ENCODE data around the gene METTL24.
A peak's percentile ranks its signal among the peaks of the same experiment; 100 is the strongest.
"Not testable (repeated sequence)": the region's sequence is repeated elsewhere in the genome, so short reads cannot be mapped to it uniquely, and the experiment has no call there.

The METTL24 gene

DNA sequence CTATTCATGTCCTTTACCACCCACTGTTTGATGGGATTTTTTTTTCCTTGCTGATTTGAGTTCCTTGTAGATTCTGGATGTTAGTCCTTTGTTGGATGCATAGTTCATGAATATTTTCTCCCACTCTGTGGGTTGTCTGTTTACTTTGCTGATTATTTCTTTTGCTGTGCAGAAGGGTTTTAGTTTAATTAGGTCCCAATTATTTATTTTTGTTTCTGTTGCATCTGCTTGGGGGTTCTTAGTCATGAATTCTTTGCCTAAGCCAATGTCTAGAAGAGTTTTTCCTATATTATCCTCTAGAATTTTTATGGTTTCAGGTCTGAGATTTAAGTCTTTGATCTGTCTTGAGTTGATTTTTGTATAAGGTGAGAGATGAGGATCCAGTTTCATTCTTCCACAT is 85.4 kb downstream of the METTL24 start:
- H3K4ac ChIP-seq (ENCODE audit: low read depth, low read length); H3K18ac ChIP-seq (ENCODE audit: low read length); H2BK120ac ChIP-seq (ENCODE audit: insufficient read depth, low read length, poor library complexity); H2BK12ac ChIP-seq (ENCODE audit: low read length); H2BK5ac ChIP-seq (ENCODE audit: low read depth, low read length, poor library complexity); H3K27ac ChIP-seq (ENCODE audit: low read depth, low read length); H3K9me3 ChIP-seq (ENCODE audit: insufficient read depth, low read depth, low read length); H2AK5ac ChIP-seq (ENCODE audit: low read length); H3K27me3 ChIP-seq (ENCODE audit: insufficient read depth, low read length); H3K23ac ChIP-seq (ENCODE audit: low read length); H4K12ac ChIP-seq (ENCODE audit: low read depth, low read length); H2AFZ ChIP-seq (ENCODE audit: insufficient read depth, low read length, poor library complexity); H3K79me1 ChIP-seq (ENCODE audit: low read length); H3K9ac ChIP-seq (ENCODE audit: low read length); H4K8ac ChIP-seq (ENCODE audit: low read depth, low read length); DNase-seq; H3K79me2 ChIP-seq (ENCODE audit: control insufficient read depth, insufficient read depth, low read length, poor library complexity); H3K4me2 ChIP-seq (ENCODE audit: low read length); H3K14ac ChIP-seq (ENCODE audit: low read length); H3K4me1 ChIP-seq (ENCODE audit: control insufficient read depth in 1 of 2, insufficient read depth in 2 of 2, low read length in 2 of 2); H3K4me3 ChIP-seq (ENCODE audit: low read depth, low read length); H3K36me3 ChIP-seq (ENCODE audit: control insufficient read depth in 1 of 2, insufficient read depth in 2 of 2, low read length in 2 of 2); H4K91ac ChIP-seq (ENCODE audit: low read depth, low read length): not testable (repeated sequence)

DNA sequence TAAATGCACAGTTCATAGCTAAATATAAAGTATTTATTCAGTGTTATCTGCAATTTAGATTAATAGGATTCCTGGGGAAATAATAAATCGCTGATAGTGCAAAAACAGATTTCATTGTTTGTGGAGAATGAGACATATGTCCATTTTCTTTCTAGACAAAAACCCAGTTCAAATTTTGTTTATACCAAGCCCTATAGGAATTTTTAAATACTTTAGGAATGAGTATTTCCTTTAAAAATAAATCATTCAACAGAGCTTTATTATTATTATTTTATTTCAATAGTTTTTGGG is 86.5 kb downstream of the METTL24 start:
- Histone ChIP-seq H3K14ac (ENCODE audit: low read length) (no peak overlapping the region), H3K79me1 (ENCODE audit: low read length) (peaks cover 2% of the 10 kb centered on the region), H3K4me2 (ENCODE audit: low read length) (no peak overlapping the region), H3K27me3 (ENCODE audit: insufficient read depth, low read length) (no peaks in the 10 kb centered on the region), H3K4ac (ENCODE audit: low read depth, low read length) (no peak overlapping the region), H3K36me3 (ENCODE audit: control insufficient read depth in 1 of 2, insufficient read depth in 2 of 2, low read length in 2 of 2) (no peaks in the 10 kb centered on the region), H2BK12ac (ENCODE audit: low read length) (no peak overlapping the region), H4K12ac (ENCODE audit: low read depth, low read length) (no peak overlapping the region), H3K18ac (ENCODE audit: low read length) (no peak overlapping the region), H3K23ac (ENCODE audit: low read length) (no peak overlapping the region), H2BK5ac (ENCODE audit: low read depth, low read length, poor library complexity) (no peak overlapping the region), H3K9me3 (ENCODE audit: insufficient read depth, low read depth, low read length) (no peaks in the 10 kb centered on the region), H3K79me2 (ENCODE audit: control insufficient read depth, insufficient read depth, low read length, poor library complexity) (no peaks in the 10 kb centered on the region), H3K9ac (ENCODE audit: low read length) (no peak overlapping the region), H2AFZ (ENCODE audit: insufficient read depth, low read length, poor library complexity) (no peak overlapping the region), H3K27ac (ENCODE audit: low read depth, low read length) (no peak overlapping the region), H4K91ac (ENCODE audit: low read depth, low read length) (no peak overlapping the region), H3K4me3 (ENCODE audit: low read depth, low read length) (no peak overlapping the region), H4K8ac (ENCODE audit: low read depth, low read length) (no peak overlapping the region), H3K4me1 (ENCODE audit: control insufficient read depth in 1 of 2, insufficient read depth in 2 of 2, low read length in 2 of 2) (no peaks in the 10 kb centered on the region), H2BK120ac (ENCODE audit: insufficient read depth, low read length, poor library complexity) (no peak overlapping the region), H2AK5ac (ENCODE audit: low read length) (no peak overlapping the region)
- no peak for DNase-seq
- no CpG with 5 or more reads among the region's 1 CpG for WGBS (ENCODE audit: extremely low coverage, insufficient coverage, insufficient read length)

DNA sequence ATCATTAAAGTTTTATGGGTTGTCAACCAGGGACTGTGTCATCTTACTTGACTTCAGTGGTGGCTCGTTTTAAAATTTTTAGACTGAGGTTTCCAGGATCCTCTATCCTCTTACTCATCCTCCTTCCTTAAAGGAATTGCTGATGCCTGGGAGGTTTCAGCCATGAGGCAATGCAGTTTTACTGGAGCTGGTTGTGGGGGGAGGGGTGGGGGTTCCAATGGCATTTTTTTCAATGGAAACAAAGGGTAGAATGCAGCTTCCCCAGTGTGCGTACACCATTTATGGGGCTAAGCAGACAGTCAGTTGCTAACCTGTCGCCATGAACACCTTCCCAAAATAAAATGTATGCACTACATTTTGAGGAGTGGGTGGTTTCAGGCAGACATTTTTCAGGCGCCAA is 88.0 kb downstream of the METTL24 start:
- Histone ChIP-seq H2BK5ac (ENCODE audit: low read depth, low read length, poor library complexity) (no peak overlapping the region), H2BK120ac (ENCODE audit: insufficient read depth, low read length, poor library complexity) (peak overlapping the region; percentile 60), H4K8ac (ENCODE audit: low read depth, low read length) (peak overlapping the region; percentile 22), H2BK12ac (ENCODE audit: low read length) (no peak overlapping the region), H3K4me3 (ENCODE audit: low read depth, low read length) (no peak overlapping the region), H3K27ac (ENCODE audit: low read depth, low read length) (peak overlapping the region; percentile 86), H3K18ac (ENCODE audit: low read length) (no peak overlapping the region), H3K4me1 (ENCODE audit: control insufficient read depth in 1 of 2, insufficient read depth in 2 of 2, low read length in 2 of 2) (no peaks in the 10 kb centered on the region), H3K23ac (ENCODE audit: low read length) (no peak overlapping the region), H3K14ac (ENCODE audit: low read length) (no peak overlapping the region), H2AFZ (ENCODE audit: insufficient read depth, low read length, poor library complexity) (no peak overlapping the region), H3K79me2 (ENCODE audit: control insufficient read depth, insufficient read depth, low read length, poor library complexity) (no peaks in the 10 kb centered on the region), H3K4me2 (ENCODE audit: low read length) (no peak overlapping the region), H3K9ac (ENCODE audit: low read length) (no peak overlapping the region), H3K79me1 (ENCODE audit: low read length) (peaks cover 2% of the 10 kb centered on the region), H2AK5ac (ENCODE audit: low read length) (no peak overlapping the region), H3K4ac (ENCODE audit: low read depth, low read length) (no peak overlapping the region), H3K27me3 (ENCODE audit: insufficient read depth, low read length) (no peaks in the 10 kb centered on the region), H4K12ac (ENCODE audit: low read depth, low read length) (no peak overlapping the region), H4K91ac (ENCODE audit: low read depth, low read length) (no peak overlapping the region), H3K9me3 (ENCODE audit: insufficient read depth, low read depth, low read length) (no peaks in the 10 kb centered on the region), H3K36me3 (ENCODE audit: control insufficient read depth in 1 of 2, insufficient read depth in 2 of 2, low read length in 2 of 2) (no peaks in the 10 kb centered on the region)
- no peak for DNase-seq
- WGBS (ENCODE audit: extremely low coverage, insufficient coverage, insufficient read length): no CpG with 5 or more reads among the region's 4 CpGs

DNA sequence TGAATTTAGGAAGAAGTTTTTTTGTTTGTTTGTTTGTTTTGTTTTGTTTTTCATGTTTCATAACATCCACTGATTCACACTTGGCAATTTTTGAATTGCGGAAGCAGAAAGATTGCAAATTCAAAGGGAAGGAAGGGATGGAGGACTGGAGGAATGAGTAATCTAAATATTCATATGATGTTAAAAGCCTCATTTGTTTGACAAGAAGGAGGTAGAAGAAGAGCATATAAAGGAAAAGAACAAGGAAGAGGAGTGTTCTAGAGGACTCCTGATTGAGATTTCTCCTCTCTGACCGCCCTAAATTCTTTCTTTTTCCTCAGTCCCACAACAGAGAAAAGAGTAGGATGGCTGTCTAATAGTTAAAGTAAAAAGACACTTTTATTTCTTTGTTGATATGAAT is 88.5 kb downstream of the METTL24 start:
- Histone ChIP-seq H3K36me3 (ENCODE audit: control insufficient read depth in 1 of 2, insufficient read depth in 2 of 2, low read length in 2 of 2) (no peaks in the 10 kb centered on the region), H3K4me3 (ENCODE audit: low read depth, low read length) (no peak overlapping the region), H3K9ac (ENCODE audit: low read length) (no peak overlapping the region), H2AK5ac (ENCODE audit: low read length) (no peak overlapping the region), H4K12ac (ENCODE audit: low read depth, low read length) (no peak overlapping the region), H3K4me2 (ENCODE audit: low read length) (no peak overlapping the region), H3K18ac (ENCODE audit: low read length) (no peak overlapping the region), H3K4me1 (ENCODE audit: control insufficient read depth in 1 of 2, insufficient read depth in 2 of 2, low read length in 2 of 2) (no peaks in the 10 kb centered on the region), H3K23ac (ENCODE audit: low read length) (no peak overlapping the region), H3K79me2 (ENCODE audit: control insufficient read depth, insufficient read depth, low read length, poor library complexity) (no peaks in the 10 kb centered on the region), H3K4ac (ENCODE audit: low read depth, low read length) (no peak overlapping the region), H3K9me3 (ENCODE audit: insufficient read depth, low read depth, low read length) (no peaks in the 10 kb centered on the region), H2BK12ac (ENCODE audit: low read length) (no peak overlapping the region), H2AFZ (ENCODE audit: insufficient read depth, low read length, poor library complexity) (no peak overlapping the region), H2BK5ac (ENCODE audit: low read depth, low read length, poor library complexity) (no peak overlapping the region), H4K91ac (ENCODE audit: low read depth, low read length) (no peak overlapping the region), H3K27me3 (ENCODE audit: insufficient read depth, low read length) (no peaks in the 10 kb centered on the region), H3K14ac (ENCODE audit: low read length) (no peak overlapping the region), H3K27ac (ENCODE audit: low read depth, low read length) (peak overlapping the region; percentile 46), H4K8ac (ENCODE audit: low read depth, low read length) (no peak overlapping the region), H3K79me1 (ENCODE audit: low read length) (peaks cover 2% of the 10 kb centered on the region), H2BK120ac (ENCODE audit: insufficient read depth, low read length, poor library complexity) (no peak overlapping the region)
- WGBS (ENCODE audit: extremely low coverage, insufficient coverage, insufficient read length): no CpG with 5 or more reads among the region's 2 CpGs
- no peak for DNase-seq

DNA sequence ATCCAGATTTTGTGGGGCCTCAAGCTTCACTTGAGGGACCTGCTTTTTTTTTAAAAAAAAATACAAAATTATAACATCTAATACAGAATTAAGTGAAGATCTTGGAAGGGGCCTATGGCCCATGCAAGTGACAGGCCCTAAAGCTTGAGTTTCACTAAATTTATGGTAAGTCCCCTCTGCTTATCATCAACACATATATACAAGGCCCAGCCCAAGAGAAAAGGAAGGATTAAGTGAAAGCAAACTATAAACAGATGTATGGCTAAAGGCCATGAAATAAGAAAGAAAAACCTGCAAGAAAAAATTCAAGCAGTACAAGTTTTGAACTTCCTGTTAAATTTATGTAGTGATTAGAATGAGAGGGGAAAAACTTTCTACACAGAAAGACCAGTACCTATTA is 91.2 kb downstream of the METTL24 start:
- Histone ChIP-seq H3K18ac (ENCODE audit: low read length) (no peak overlapping the region), H4K91ac (ENCODE audit: low read depth, low read length) (no peak overlapping the region), H4K12ac (ENCODE audit: low read depth, low read length) (no peak overlapping the region), H2BK120ac (ENCODE audit: insufficient read depth, low read length, poor library complexity) (no peak overlapping the region), H3K14ac (ENCODE audit: low read length) (no peak overlapping the region), H3K79me1 (ENCODE audit: low read length) (peaks cover 2% of the 10 kb centered on the region), H3K27ac (ENCODE audit: low read depth, low read length) (no peak overlapping the region), H3K9ac (ENCODE audit: low read length) (no peak overlapping the region), H2AK5ac (ENCODE audit: low read length) (no peak overlapping the region), H3K4me2 (ENCODE audit: low read length) (no peak overlapping the region), H2AFZ (ENCODE audit: insufficient read depth, low read length, poor library complexity) (no peak overlapping the region), H3K79me2 (ENCODE audit: control insufficient read depth, insufficient read depth, low read length, poor library complexity) (no peaks in the 10 kb centered on the region), H3K4me1 (ENCODE audit: control insufficient read depth in 1 of 2, insufficient read depth in 2 of 2, low read length in 2 of 2) (no peaks in the 10 kb centered on the region), H3K4ac (ENCODE audit: low read depth, low read length) (no peak overlapping the region), H2BK12ac (ENCODE audit: low read length) (no peak overlapping the region), H3K9me3 (ENCODE audit: insufficient read depth, low read depth, low read length) (no peaks in the 10 kb centered on the region), H2BK5ac (ENCODE audit: low read depth, low read length, poor library complexity) (no peak overlapping the region), H3K27me3 (ENCODE audit: insufficient read depth, low read length) (no peaks in the 10 kb centered on the region), H3K23ac (ENCODE audit: low read length) (no peak overlapping the region), H3K4me3 (ENCODE audit: low read depth, low read length) (no peak overlapping the region), H4K8ac (ENCODE audit: low read depth, low read length) (no peak overlapping the region), H3K36me3 (ENCODE audit: control insufficient read depth in 1 of 2, insufficient read depth in 2 of 2, low read length in 2 of 2) (no peaks in the 10 kb centered on the region)
- no peak for DNase-seq
